Measurements from ENCODE around the gene WDR4.
A peak's percentile ranks its signal among the peaks of the same experiment; 100 is the strongest.
"Not testable (repeated sequence)": the region's sequence is repeated elsewhere in the genome, so short reads cannot be mapped to it uniquely, and the experiment has no call there.

The WDR4 gene

DNA sequence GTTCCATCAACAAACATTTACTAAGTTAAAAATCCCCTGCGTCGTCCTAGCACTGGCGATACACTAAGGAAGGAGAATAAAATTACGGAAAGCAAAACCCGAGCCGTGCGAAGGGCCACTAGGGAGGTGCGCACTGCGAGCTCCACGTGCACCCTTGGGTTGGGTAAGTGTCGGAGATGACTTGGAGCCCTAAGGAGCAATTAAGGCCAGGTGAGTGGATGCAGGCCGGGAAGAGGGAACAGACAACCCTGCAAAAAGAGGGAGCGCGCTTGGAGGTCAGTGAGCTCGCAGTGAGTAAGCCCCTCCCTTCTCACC is 704 bp downstream of the WDR4 start:
- no peak for DNase-seq

- DNase-seq = not testable (repeated sequence)
Observed at GRCh38 chr21:42875811-42876210, 3.5 kb downstream of the WDR4 start.

GRCh38 chr21:42873096-42873495 is 6.2 kb downstream of the WDR4 start:
- DNase-seq = no peak

- DNase-seq = no peak
Observed at GRCh38 chr21:42868196-42868595, 11.1 kb downstream of the WDR4 start.

DNA sequence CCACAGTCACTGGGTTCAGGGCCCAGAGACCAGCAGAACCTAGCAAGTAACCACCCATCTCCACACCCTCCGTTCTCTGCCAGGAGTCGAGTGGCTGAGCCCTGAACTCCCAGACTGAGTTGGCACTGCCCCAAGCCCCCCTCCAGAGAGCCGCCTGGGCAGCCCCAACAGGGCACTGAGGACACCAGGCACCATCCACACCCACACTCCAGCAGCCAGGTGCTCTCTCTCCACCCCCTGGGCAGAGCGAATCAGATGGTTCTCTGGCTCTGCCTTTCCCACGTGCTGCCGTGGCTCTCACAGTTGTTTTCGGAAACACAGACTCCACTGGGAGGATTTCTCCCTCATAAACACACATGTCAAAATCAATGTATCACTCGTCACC is 13.6 kb downstream of the WDR4 start:
- DNase-seq = peak; percentile 18

GRCh38 chr21:42864815-42865775 is 14.2 kb downstream of the WDR4 start:
- DNase-seq = no peak

DNA sequence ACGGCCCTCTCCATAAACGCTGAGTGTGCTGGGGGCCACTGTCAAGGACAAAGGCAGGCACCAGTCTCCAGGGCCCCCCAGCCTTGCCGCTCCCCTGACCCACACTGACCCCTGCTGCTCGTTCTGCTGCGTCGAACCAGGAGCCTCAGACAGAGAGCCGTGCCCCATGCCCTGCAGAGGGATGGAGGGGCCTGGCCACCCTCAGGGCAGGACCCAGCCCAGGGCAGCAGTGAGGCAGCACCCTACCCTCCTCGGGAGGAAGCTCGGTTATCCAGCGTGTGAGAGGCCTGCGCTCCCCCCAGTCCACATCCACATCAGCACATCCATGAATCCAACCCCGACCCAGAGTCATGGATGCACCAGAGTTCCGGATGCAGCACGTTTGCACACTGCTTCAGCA is 15.1 kb downstream of the WDR4 start:
- no peak for DNase-seq

DNA sequence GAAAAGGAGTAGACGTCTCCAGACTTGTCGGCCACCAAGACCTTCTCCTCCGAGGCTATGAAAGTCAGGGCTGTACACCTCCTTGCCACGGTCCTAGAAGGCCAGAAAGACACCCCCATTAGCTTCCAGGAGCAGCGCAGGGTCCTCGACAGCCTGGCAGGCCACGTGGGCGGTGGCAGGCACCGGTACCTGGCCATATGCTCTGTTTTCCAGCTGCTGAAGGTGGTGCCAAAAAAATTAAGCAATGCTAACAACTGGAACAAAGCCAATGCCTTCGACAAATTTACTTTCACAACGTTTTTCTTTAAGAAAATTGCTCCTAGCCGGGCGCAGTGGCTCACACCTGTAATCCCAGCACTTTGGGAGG is 15.9 kb downstream of the WDR4 start:
- DNase-seq = no peak

DNA sequence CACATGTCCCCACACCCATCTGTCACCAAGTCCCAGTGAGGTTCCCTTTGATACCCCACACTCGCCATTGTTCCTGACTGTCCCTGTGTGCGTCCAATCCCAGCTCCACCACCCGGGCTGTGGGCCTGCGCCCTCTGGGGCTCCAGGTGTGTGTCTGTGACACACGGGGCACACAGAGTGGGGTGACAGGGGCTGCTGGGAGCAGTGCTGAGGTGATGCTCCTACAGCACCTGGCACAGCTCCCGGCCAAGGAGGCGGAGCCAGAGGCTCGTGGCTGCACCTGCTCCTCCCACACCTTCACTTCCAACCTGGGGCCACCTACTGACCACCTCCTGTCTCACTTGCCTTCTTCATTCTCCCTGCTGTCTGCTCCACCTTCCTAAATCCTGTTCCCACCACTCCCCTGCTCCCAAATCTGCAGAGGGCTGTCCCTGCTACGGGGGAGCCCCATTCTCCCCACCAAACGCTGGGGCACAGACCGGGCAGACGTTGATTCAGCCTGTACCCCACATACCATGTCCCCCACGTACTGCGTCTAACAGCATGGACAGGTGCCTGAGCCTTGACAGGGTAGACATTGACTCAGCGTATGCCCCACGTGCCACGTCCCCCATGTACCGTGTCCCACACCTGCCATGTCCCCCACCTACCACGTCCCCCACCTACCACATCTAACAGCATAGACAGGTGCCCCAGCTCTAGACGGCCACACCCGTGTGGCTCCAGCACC is 16.4 kb downstream of the WDR4 start:
- DNase-seq = no peak

- no peak for DNase-seq
Observed at GRCh38 chr21:42861848-42862400, 17.4 kb downstream of the WDR4 start.

DNA sequence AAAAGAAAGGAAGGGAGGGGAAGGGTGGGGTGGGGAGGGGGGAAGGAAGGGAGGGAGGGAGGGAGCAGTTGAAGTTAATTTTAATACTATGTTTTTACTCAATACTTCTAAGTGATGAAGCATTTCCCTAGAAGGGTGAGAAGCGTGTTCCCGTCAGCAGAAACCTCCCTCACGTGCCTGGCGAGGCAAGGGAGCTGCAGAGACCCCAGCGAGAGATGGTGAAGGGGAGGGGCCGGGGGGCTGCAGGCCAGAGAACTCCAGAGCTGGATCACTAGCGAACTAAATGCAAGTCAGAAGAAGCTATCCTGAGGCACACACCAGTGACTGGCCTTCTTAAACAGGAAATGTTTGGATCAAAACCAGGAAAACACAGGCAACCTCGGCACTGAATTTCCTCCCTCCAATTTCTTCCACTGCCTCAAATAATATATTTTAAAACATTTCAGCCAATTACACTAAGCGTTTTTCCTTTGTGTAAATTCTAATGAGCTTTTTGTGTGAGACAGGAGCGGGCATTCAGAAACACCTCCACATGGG is 18.0 kb downstream of the WDR4 start:
- DNase-seq = no peak

DNA sequence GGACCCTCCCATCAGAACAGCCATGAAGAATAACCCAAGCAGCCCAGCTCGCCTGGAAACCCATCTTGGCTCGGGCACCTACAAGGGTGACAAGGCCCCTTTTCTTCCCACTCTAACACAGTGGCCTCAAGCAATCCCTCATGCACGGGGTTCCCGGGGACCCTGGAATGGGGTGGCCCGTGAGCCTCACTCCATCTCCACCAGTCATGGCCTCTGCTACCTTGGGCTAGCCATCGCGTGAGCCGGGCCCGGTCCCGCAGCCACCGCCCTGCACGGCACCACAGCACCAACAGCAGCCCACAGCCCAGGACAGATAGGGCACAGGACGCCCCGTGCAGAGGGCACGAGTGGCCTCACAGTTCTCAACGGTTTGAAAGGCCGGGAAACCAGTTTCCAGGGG is 19.0 kb downstream of the WDR4 start:
- DNase-seq = no peak

- DNase-seq = no peak
Observed at GRCh38 chr21:42859891-42860230, 19.5 kb downstream of the WDR4 start.

GRCh38 chr21:42858957-42859890 is 20.1 kb downstream of the WDR4 start:
- DNase-seq = no peak

DNA sequence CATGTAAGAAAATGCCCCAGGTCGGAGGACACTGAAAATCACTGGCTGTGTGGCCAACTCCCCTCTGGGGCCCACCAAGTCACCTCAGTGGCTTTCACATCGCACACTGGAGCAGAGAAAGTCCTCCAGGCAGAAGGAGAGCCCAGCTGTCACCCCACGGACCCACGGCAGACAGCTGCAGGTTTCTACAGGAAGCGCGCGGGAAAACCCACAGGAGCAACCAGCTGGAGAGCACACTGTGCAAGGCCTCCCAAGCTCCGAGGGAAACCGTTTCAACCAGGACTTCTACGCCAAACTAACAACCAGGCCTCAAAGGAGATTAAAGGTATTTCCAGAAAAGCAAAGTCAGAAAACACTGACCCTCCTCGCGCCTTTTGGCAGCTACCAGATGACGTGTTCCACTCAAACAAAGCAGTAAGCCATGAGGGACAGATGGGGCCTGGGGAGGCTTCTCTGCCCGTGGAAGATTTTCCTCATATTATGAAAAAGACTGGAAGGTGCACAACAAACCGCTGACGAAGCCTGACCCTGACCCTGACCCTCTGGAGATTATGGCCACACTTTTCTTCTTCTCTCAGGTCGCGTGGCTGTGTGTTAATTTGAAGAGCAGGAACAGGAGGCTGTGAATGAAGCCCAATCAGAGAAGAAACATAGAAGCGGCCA is 21.0 kb downstream of the WDR4 start:
- no peak for DNase-seq

GRCh38 chr21:42857216-42857615 is 22.1 kb downstream of the WDR4 start:
- DNase-seq = no peak

DNA sequence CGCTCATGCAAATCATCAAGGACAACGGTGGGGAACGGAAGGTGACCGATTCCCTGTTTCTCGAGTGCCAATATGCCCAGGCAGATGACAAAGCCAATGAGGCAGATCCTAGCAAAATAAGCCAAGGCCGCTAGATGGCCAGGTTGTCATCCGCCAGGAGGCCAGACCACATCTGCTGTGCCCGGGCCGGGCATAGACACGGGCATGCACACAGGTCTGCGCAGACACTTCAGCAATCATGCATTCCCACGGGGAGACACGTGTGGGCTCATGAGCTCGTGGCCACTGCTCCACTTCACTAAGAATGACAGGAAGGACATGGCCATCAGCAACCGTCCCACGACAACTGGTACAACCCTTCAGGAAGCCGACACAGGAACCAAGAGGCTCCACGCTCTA is 23.4 kb downstream of the WDR4 start:
- DNase-seq = no peak

- DNase-seq = no peak
Observed at GRCh38 chr21:42855171-42855936, 24.0 kb downstream of the WDR4 start.

DNA sequence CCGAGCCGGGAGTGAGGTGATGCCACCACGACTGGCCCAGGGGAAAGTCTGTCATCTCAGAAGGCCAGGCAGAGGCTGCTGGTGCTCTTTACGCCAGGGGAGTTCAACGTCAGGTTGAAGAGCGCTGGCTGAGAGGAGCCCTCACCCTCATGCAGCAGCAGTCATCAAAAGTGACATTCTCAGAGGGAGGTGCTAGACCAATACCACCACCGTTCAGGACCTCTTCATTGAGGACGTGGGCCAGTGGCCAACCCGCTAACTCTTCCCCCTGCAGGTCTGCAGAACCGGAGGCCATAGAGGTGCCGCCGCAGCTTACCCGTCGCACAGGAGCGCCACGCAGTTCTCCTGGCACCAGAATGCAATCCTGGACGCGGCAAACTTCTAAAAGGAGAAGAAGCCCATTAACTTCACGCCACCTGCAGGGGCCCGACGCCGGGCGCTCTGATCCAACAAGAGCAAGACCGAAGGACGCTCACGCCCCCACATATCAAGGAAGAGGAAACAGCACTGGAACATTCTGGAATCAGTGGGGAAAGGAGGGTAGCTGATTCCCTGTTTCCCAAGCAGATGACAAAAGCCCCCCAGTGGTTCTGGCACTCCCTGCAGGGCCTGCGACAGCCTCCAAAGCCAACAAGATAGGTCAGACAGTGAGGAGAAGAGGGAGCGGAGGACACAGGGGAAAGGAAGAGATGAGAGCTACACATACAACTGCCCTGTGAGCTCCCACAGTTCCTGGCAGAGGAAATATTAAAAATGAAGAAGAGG is 24.9 kb downstream of the WDR4 start:
- no peak for DNase-seq

- DNase-seq = no peak
Observed at GRCh38 chr21:42853621-42854020, 25.7 kb downstream of the WDR4 start.

Data from fibroblast of skin of scalp (primary cell).